Endothelial cell of umbilical vein (primary cell): ENCODE data around the gene LNX2. TPM values are rescaled to one million over a fixed set of nuclear protein-coding genes. Genes with fewer than 3 reads are reported as not detected.
A peak's percentile ranks its signal among the peaks of the same experiment; 100 is the strongest.

Source experiments
- BruUV-seq: library from RNA; stranded (reverse); fragments of 400-500 nt; replicated peaks from 2 replicates; lab custom pipeline; 2021; lab: Mats Ljungman, UMichigan
- CTCF ChIA-PET: fragments of 300-600, 350-600 bp; sonication (Branson Sonifier 250); formaldehyde crosslinking; loops from one replicate; lab custom pipeline; 2021; ENCODE audit warnings: antibody characterized with exemption, inconsistent platforms; lab: Charles Lee
- POLR2A ChIA-PET: fragments of 300-600, 350-600 bp; sonication (Branson Sonifier 250); formaldehyde crosslinking; loops from one replicate; lab custom pipeline; 2021; ENCODE audit warnings: antibody characterized with exemption, inconsistent platforms; lab: Charles Lee
- DNase-seq: peaks from one replicate; pipeline ENCODE4 v3.0.0-alpha.2; 2011; ENCODE audit warnings: low read depth, low spot score
- FAIRE-seq: peaks from 2 replicates; lab custom pipeline; 2011; peaks lifted over from hg19 to GRCh38; lab: Jason Lieb, UNC
- H2AFZ ChIP-seq: 2 replicates; pipeline ENCODE4 v1.6.0; 2012; ENCODE audit warnings: low read depth, low read length, control low read depth, inconsistent platforms
- H3K27ac ChIP-seq: 2 replicates; pipeline ENCODE4 v1.5.1; 2011; ENCODE audit warnings: low read depth, mild to moderate bottlenecking, control low read depth, low read length, moderate library complexity; ENCODE audit not compliant: insufficient read depth
- H3K27me3 ChIP-seq, 2 experiments: 2 replicates each; pipeline versions ENCODE4 v1.6.0 to v1.6.1; 2011; ENCODE audit warnings: low read length in 2 of 2, mixed read lengths in 1 of 2; ENCODE audit not compliant: control insufficient read depth in 2 of 2, insufficient read depth in 2 of 2
- H3K36me3 ChIP-seq, 2 experiments: 2 replicates in 1 of 2; 3 replicates in 1 of 2; pipeline ENCODE4 v1.5.1; 2011; ENCODE audit warnings: low read length in 2 of 2, mild to moderate bottlenecking in 1 of 2, moderate library complexity in 1 of 2; ENCODE audit not compliant: control insufficient read depth in 2 of 2, insufficient read depth in 2 of 2; ENCODE audit errors: extremely low read depth in 1 of 2
- H3K4me1 ChIP-seq: 3 replicates; pipeline ENCODE4 v1.5.1; 2011; ENCODE audit warnings: mild to moderate bottlenecking, low read length; ENCODE audit not compliant: control insufficient read depth, insufficient read depth; ENCODE audit errors: extremely low read depth
- H3K4me2 ChIP-seq: 2 replicates; pipeline ENCODE4 v1.6.1; 2011; ENCODE audit warnings: low read length, control low read depth, mixed read lengths; ENCODE audit not compliant: insufficient read depth
- H3K4me3 ChIP-seq, 3 experiments: fragments of 200-600 bp in 1 of 3; sonication (generic), shearing (Covaris generic) in 1 of 3; replicated peaks in 1 of 3; 2 replicates each; pipeline ENCODE4 v1.5.1; 2011 to 2016; ENCODE audit warnings: control low read depth in 3 of 3, low read length in 3 of 3, mild to moderate bottlenecking in 2 of 3, inconsistent platforms in 1 of 3, low read depth in 1 of 3, moderate library complexity in 1 of 3; ENCODE audit not compliant: insufficient read depth in 1 of 3
- H3K79me2 ChIP-seq: 2 replicates; pipeline ENCODE4 v1.6.0; 2012; ENCODE audit warnings: low read length, inconsistent platforms; ENCODE audit not compliant: control insufficient read depth, insufficient read depth
- H3K9ac ChIP-seq: replicated peaks from 2 replicates; pipeline ENCODE3; 2011; ENCODE audit warnings: low read length, control low read depth; ENCODE audit not compliant: insufficient read depth; ENCODE audit errors: extremely low read depth
- H3K9me1 ChIP-seq: replicated peaks from 3 replicates; pipeline ENCODE4 v1.6.0; 2011; ENCODE audit warnings: mild to moderate bottlenecking, low read length; ENCODE audit not compliant: control insufficient read depth, insufficient read depth; ENCODE audit errors: extremely low read depth
- H3K9me3 ChIP-seq: replicated peaks from 2 replicates; pipeline ENCODE4 v1.5.1; 2012; ENCODE audit warnings: low read length, inconsistent platforms; ENCODE audit not compliant: control insufficient read depth, insufficient read depth
- H4K20me1 ChIP-seq: replicated peaks from 2 replicates; pipeline ENCODE3; 2011; ENCODE audit warnings: mild to moderate bottlenecking, low read length; ENCODE audit not compliant: control insufficient read depth, insufficient read depth; ENCODE audit errors: extremely low read depth
- EZH2 ChIP-seq: IDR thresholded peaks from 2 replicates; pipeline ENCODE4 v1.6.1; 2012; ENCODE audit warnings: borderline replicate concordance, low read depth, mild to moderate bottlenecking, moderate library complexity, low read length, inconsistent platforms; ENCODE audit not compliant: severe bottlenecking
- FOS ChIP-seq: IDR thresholded peaks from 2 replicates; pipeline ENCODE4 v1.6.1; 2011; ENCODE audit warnings: mild to moderate bottlenecking, low read length, moderate library complexity, borderline replicate concordance; ENCODE audit not compliant: insufficient read depth
- GATA2 ChIP-seq: IDR thresholded peaks from 2 replicates; pipeline ENCODE4 v1.7.0; 2011; ENCODE audit warnings: low read depth, mild to moderate bottlenecking, moderate library complexity, mixed read lengths, low read length; ENCODE audit not compliant: insufficient read length, insufficient read depth
- JUN ChIP-seq: IDR thresholded peaks from 2 replicates; pipeline ENCODE4 v1.6.1; 2011; ENCODE audit warnings: borderline replicate concordance, low read depth; ENCODE audit not compliant: insufficient read length, insufficient read depth
- MYC ChIP-seq: IDR thresholded peaks from one replicate; pipeline ENCODE4 v1.6.1; 2011; ENCODE audit warnings: mild to moderate bottlenecking, low read depth, low read length
- POLR2A ChIP-seq: IDR thresholded peaks from 2 replicates; pipeline ENCODE4 v1.6.1; 2012; ENCODE audit warnings: low read depth, mild to moderate bottlenecking, control low read depth, low read length
- POLR2AphosphoS5 ChIP-seq: IDR thresholded peaks from 2 replicates; pipeline ENCODE4 v1.6.1; 2012; ENCODE audit warnings: low read depth, mild to moderate bottlenecking, control low read depth, low read length, moderate library complexity; ENCODE audit not compliant: insufficient read depth
- dilution Hi-C: fragments of 300-500 bp; cut with MboI; formaldehyde crosslinking; loops from one replicate; pipeline ENCODE4 v1.15.0; 2019; ENCODE audit warnings: low sequenced_read_pairs; ENCODE audit not compliant: extremely low pct_ligation_motif_present
- intact Hi-C: fragments of 100-400 bp; cut with micrococcal nuclease; formaldehyde crosslinking; loops from one replicate; pipeline ENCODE4 v1.10.0; 2022
- polyA plus RNA-seq, 4 experiments: library from polyadenylated mRNA; depleted of rRNA in 3 of 4; stranded (reverse) in 3 of 4; unstranded in 1 of 4; fragments of >200 nt; gene quantifications; 2 replicates each; pipeline versions ENCODE4 v1.2.1 to v1.2.3, GENCODE V29; 2011 to 2012; ENCODE audit warnings: missing spikeins in 1 of 4
- total RNA-seq: library from RNA; stranded (reverse); gene quantifications from 2 replicates; pipeline ENCODE4 v1.2.3, GENCODE V29; 2021
- TF ChIP-seq, protein P1 (sequence below), 2 donors: IDR thresholded peaks; 1 replicate in 1 of 2; 2 replicates in 1 of 2; pipeline ENCODE4 v1.5.1; 2011; ENCODE audit warnings: low read length in 2 of 2, mild to moderate bottlenecking in 2 of 2, moderate library complexity in 2 of 2, control low read depth in 1 of 2, inconsistent platforms in 1 of 2, low read depth in 1 of 2; ENCODE audit not compliant: insufficient read depth in 1 of 2; ENCODE audit errors: extremely low read depth in 1 of 2

The LNX2 gene
- total and polyA plus RNA-seq, 2 donors (not counting 3 experiments of a cell fraction or from before 2014, with no cell fraction given): 7.0 to 9.1 TPM

DNA sequence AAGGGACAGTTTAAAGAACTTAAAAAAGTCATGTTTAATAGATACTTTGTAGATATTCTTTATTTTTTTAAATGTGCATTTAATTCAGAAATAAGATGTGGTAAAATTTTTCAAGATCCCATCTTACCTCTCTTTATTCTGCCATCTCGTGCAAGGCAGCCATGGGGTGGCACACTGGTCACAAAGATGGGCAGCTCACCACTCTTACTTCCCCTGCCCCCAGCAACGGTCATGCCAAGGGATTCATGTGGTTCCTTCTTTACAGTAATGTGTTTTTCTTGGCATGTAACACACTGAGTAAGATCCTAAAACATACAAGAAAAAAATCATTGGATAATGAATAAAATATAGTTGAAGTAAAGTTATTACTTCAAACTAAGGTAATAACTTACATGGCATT is 64.2 kb downstream of the LNX2 start:
- H3K36me3 ChIP-seq: peaks cover 0 to 5% of the 10 kb centered on the region in 2 experiments
- no peaks in the 10 kb centered on the region for H3K9me1 ChIP-seq
- H3K27me3 ChIP-seq: no peaks in the 10 kb centered on the region
- CTCF ChIA-PET: interaction anchor here (0.6 to 10.3 kb wide), 14 partner anchors 8 to 428 kb away, joined by 3 to 198 read pairs (median 4); partner anchors contain the start of genes LNX2 and POLR1D
- no peak overlapping the region for H3K4me3 ChIP-seq
- dilution Hi-C loops (no loop called here), intact Hi-C loops (loop anchor here (1.0 to 2.0 kb wide), 4 partner anchors 66 to 397 kb away; no protein-coding TSS in a partner anchor)
- no peaks in the 10 kb centered on the region for H3K9me3 ChIP-seq
- BruUV-seq: no TSS peak
- DNase-seq (peak; percentile 93), FAIRE-seq (peak; percentile 79)
- POLR2A ChIA-PET: no interaction called here
- peak overlapping the region; percentile 36 for H3K4me2 ChIP-seq
- peaks cover 9% of the 10 kb centered on the region for H3K4me1 ChIP-seq
- no peaks in the 10 kb centered on the region for H4K20me1 ChIP-seq
- TF ChIP-seq POLR2AphosphoS5: peak; percentile 32
- TF ChIP-seq, protein P1, sequence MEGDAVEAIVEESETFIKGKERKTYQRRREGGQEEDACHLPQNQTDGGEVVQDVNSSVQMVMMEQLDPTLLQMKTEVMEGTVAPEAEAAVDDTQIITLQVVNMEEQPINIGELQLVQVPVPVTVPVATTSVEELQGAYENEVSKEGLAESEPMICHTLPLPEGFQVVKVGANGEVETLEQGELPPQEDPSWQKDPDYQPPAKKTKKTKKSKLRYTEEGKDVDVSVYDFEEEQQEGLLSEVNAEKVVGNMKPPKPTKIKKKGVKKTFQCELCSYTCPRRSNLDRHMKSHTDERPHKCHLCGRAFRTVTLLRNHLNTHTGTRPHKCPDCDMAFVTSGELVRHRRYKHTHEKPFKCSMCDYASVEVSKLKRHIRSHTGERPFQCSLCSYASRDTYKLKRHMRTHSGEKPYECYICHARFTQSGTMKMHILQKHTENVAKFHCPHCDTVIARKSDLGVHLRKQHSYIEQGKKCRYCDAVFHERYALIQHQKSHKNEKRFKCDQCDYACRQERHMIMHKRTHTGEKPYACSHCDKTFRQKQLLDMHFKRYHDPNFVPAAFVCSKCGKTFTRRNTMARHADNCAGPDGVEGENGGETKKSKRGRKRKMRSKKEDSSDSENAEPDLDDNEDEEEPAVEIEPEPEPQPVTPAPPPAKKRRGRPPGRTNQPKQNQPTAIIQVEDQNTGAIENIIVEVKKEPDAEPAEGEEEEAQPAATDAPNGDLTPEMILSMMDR (IDR thresholded peaks at IDR 0.05; ENCODE audit: extremely low read depth in 1 of 2, insufficient read depth in 1 of 2, low read depth in 1 of 2, low read length in 2 of 2): peak; percentile 26 to 53
- TF ChIP-seq GATA2: peak; percentile 21
- no peak for TF ChIP-seq JUN
- TF ChIP-seq FOS: peak; percentile 20
- TF ChIP-seq MYC: peak; percentile 30
- TF ChIP-seq POLR2A: no peak
- no peak for TF ChIP-seq EZH2
- H3K27ac ChIP-seq: no peak overlapping the region
- no peaks in the 10 kb centered on the region for H3K79me2 ChIP-seq
- H2AFZ ChIP-seq: no peak overlapping the region
- no peak overlapping the region for H3K9ac ChIP-seq
